Neural cell (in vitro differentiated cells): Measurements from ENCODE around the gene NHERF1.

ENCODE experiments used
- CTCF ChIP-seq: fragments of 450-650 bp; IDR thresholded peaks from 2 replicates; pipeline ENCODE4 v1.5.1; 2014; ENCODE audit warnings: antibody characterized with exemption, mild to moderate bottlenecking, moderate library complexity; ENCODE audit not compliant: poor library complexity, severe bottlenecking
- EP300 ChIP-seq: fragments of 450-650 bp; conservative IDR thresholded peaks from 2 replicates; pipeline ENCODE4 v1.6.1; 2014; ENCODE audit warnings: antibody characterized with exemption, mild to moderate bottlenecking, moderate library complexity; ENCODE audit not compliant: poor library complexity, severe bottlenecking
- EZH2 ChIP-seq: fragments of 200-600, 300-800 bp; shearing (Covaris generic), sonication (generic); IDR thresholded peaks from 2 replicates; pipeline ENCODE4 v1.6.1; 2014; ENCODE audit warnings: antibody characterized with exemption, low read length, borderline replicate concordance, mild to moderate bottlenecking; ENCODE audit not compliant: insufficient read depth, poor library complexity, severe bottlenecking
- MXI1 ChIP-seq: fragments of 450-650 bp; conservative IDR thresholded peaks from 2 replicates; pipeline ENCODE4 v1.6.1; 2014; ENCODE audit warnings: antibody characterized with exemption, mild to moderate bottlenecking; ENCODE audit not compliant: poor library complexity, severe bottlenecking
- POLR2AphosphoS5 ChIP-seq: IDR thresholded peaks from 2 replicates; pipeline ENCODE4 v1.6.1; 2012
- RAD21 ChIP-seq: fragments of 450-650 bp; conservative IDR thresholded peaks from 2 replicates; pipeline ENCODE4 v1.6.1; 2014; ENCODE audit warnings: antibody characterized with exemption, mild to moderate bottlenecking, moderate library complexity
- TAF1 ChIP-seq: IDR thresholded peaks from 2 replicates; pipeline ENCODE4 v1.6.1; 2012; ENCODE audit warnings: low read depth
- TF ChIP-seq, protein P1 (sequence below): IDR thresholded peaks from 2 replicates; pipeline ENCODE4 v1.6.1; 2012; ENCODE audit warnings: borderline replicate concordance

- TF ChIP-seq CTCF (no peak), POLR2AphosphoS5 (no peak), EZH2 (no peak), TAF1 (no peak), MXI1 (no peak), EP300 (no peak), RAD21 (no peak)
- TF ChIP-seq, protein P1, sequence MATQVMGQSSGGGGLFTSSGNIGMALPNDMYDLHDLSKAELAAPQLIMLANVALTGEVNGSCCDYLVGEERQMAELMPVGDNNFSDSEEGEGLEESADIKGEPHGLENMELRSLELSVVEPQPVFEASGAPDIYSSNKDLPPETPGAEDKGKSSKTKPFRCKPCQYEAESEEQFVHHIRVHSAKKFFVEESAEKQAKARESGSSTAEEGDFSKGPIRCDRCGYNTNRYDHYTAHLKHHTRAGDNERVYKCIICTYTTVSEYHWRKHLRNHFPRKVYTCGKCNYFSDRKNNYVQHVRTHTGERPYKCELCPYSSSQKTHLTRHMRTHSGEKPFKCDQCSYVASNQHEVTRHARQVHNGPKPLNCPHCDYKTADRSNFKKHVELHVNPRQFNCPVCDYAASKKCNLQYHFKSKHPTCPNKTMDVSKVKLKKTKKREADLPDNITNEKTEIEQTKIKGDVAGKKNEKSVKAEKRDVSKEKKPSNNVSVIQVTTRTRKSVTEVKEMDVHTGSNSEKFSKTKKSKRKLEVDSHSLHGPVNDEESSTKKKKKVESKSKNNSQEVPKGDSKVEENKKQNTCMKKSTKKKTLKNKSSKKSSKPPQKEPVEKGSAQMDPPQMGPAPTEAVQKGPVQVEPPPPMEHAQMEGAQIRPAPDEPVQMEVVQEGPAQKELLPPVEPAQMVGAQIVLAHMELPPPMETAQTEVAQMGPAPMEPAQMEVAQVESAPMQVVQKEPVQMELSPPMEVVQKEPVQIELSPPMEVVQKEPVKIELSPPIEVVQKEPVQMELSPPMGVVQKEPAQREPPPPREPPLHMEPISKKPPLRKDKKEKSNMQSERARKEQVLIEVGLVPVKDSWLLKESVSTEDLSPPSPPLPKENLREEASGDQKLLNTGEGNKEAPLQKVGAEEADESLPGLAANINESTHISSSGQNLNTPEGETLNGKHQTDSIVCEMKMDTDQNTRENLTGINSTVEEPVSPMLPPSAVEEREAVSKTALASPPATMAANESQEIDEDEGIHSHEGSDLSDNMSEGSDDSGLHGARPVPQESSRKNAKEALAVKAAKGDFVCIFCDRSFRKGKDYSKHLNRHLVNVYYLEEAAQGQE = no peak
Observed at GRCh38 chr17:74757931-74758847, 9.8 kb downstream of the NHERF1 start.
